ENCODE data around the gene CATSPER4. TPM values are rescaled to one million over a fixed set of nuclear protein-coding genes. Genes with fewer than 3 reads are reported as not detected.
A peak's percentile ranks its signal among the peaks of the same experiment; 100 is the strongest.

CATSPER4 gene
- total RNA-seq, 1 donor from 2014 or later, result not detected

GRCh38 chr1:26162220-26162709 is 28.1 kb upstream of the CATSPER4 start:
- Mint-ChIP-seq H3K27ac (ENCODE audit: unreplicated experiment) (peak overlapping the region; percentile 35), H3K4me3 (peak overlapping the region; percentile 85), H3K36me3 (ENCODE audit: low read depth) (no peaks in the 10 kb centered on the region), H3K9me3 (no peaks in the 10 kb centered on the region), H3K4me1 (peaks cover 46% of the 10 kb centered on the region), H3K27me3 (ENCODE audit: low read depth) (peaks cover 25% of the 10 kb centered on the region)
- TF ChIP-seq, protein P1, sequence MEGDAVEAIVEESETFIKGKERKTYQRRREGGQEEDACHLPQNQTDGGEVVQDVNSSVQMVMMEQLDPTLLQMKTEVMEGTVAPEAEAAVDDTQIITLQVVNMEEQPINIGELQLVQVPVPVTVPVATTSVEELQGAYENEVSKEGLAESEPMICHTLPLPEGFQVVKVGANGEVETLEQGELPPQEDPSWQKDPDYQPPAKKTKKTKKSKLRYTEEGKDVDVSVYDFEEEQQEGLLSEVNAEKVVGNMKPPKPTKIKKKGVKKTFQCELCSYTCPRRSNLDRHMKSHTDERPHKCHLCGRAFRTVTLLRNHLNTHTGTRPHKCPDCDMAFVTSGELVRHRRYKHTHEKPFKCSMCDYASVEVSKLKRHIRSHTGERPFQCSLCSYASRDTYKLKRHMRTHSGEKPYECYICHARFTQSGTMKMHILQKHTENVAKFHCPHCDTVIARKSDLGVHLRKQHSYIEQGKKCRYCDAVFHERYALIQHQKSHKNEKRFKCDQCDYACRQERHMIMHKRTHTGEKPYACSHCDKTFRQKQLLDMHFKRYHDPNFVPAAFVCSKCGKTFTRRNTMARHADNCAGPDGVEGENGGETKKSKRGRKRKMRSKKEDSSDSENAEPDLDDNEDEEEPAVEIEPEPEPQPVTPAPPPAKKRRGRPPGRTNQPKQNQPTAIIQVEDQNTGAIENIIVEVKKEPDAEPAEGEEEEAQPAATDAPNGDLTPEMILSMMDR (conservative IDR thresholded peaks at IDR 0.05), result no peak
- no peak for DNase-seq (ENCODE audit: low read depth, low spot score)

DNA sequence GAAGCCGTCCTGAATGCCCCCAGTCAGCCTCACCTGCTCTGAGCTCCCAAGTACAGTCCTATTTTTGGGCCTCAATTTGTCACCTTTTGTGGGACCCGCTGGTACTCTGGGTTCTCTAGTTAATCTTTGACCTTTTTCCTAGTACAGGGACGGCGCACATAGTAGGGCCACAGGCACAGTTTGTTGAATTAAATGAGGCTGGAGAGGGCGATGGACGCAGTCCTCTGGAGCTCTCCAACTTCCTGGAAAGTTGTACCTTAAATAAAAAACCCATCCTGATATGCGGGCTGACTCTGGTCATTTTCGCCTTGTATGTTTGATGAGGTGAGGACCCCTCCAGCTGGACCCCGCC is 26.7 kb upstream of the CATSPER4 start:
- Mint-ChIP-seq H3K4me1 (peaks cover 45% of the 10 kb centered on the region), H3K27ac (ENCODE audit: unreplicated experiment) (no peak overlapping the region), H3K27me3 (ENCODE audit: low read depth) (peaks cover 15% of the 10 kb centered on the region), H3K4me3 (peak overlapping the region; percentile 51), H3K36me3 (ENCODE audit: low read depth) (no peaks in the 10 kb centered on the region), H3K9me3 (no peaks in the 10 kb centered on the region)
- no peak for DNase-seq (ENCODE audit: low read depth, low spot score)
- TF ChIP-seq, protein P1 (conservative IDR thresholded peaks at IDR 0.05), result no peak

DNA sequence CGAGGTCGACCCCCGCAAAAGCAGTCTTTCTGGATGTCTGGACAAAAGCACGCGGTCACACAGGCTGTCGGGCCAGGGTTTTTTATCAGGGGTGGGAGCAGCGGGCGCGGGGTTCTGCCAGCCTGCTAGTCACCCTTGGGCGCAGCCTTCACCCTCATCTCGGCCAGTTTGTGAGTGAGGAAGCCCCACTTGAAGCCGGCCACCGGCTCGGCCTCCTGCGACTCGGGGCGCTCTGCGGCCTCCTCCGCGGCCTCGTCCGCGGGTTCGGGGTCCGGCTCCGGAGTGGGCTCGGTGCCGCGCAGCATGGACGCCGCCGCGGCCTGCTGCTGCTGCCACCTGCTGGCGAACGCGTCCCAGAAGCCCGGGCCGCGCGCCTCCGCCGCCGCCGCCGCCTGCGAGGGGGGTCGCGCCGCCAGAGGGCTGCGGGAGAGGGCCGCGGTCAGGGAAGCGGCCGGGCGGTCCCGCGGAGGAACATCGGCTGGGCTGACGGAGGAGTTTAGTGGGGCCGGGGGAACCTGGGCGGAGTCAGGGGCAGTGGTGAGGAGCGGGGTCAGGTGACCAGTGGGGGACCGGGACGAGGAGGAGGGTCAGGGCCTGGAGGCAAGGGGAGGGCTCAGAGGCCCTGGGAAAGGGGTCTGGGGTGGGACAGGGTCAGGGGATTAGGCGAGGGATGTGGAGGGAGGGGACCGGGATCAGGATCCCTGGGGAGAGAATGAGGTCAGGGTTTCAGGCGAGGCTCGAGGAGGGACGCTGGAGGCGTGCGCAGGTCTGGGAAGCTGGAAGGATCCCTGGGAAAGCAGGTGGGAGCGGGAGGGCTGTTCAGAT is 26.2 kb upstream of the CATSPER4 start:
- Mint-ChIP-seq H3K27ac (ENCODE audit: unreplicated experiment) (peak overlapping the region; percentile 62), H3K9me3 (no peaks in the 10 kb centered on the region), H3K36me3 (ENCODE audit: low read depth) (no peaks in the 10 kb centered on the region), H3K27me3 (ENCODE audit: low read depth) (peaks cover 14% of the 10 kb centered on the region), H3K4me3 (peak overlapping the region; percentile 71), H3K4me1 (peaks cover 45% of the 10 kb centered on the region)
- peak; percentile 71 for DNase-seq (ENCODE audit: low read depth, low spot score)
- TF ChIP-seq, protein P1 (conservative IDR thresholded peaks at IDR 0.05), result peak; percentile 76

DNA sequence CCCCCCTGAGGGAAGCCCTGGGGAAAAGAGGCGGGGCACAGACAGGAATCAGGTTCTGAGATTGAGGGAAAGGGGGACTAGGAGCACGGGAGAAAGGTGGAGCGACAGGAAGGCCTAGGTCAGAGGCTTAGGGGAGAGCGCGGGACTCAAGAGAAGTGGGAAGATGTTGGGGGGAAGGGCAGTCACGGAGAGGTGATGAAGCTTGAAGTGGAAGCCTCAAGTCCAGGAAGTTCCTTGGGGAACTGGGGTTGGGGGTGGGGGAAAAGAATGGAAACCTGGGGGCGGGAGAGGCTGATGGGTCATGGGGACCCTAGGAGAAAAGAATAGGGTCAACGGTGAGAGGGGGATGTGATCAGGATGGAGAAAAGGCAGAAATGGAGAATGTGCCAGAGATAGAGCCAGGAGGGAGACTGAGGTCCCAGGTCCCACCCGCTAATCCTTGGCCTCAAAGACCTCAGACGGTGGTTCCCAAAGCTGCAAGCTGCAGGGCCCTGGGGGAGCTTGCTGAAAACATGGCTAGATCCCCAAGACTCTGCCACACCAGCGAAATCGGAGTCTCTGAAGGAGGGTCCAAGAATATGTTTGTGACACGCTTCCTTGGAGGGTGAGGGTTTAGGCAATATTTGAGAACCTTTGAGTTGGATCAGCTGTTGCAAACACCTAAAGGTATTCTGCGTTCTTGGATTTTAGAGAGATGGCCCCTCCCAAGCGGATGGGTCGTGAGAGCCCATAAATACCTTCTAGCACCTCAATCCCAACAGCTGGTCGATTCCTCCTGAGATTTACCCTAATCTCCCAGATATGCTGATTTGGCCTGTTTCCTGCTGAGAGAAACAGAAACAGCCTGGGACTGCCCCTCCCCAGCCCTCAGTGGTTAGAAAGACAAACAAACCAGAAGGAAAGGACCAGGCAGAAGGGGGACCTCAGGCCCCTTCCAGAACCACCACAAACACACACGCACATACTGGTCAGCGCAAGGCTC is 25.2 kb upstream of the CATSPER4 start:
- Mint-ChIP-seq H3K27me3 (ENCODE audit: low read depth) (peaks cover 9% of the 10 kb centered on the region), H3K4me1 (peaks cover 40% of the 10 kb centered on the region), H3K27ac (ENCODE audit: unreplicated experiment) (peak overlapping the region; percentile 62), H3K9me3 (no peaks in the 10 kb centered on the region), H3K36me3 (ENCODE audit: low read depth) (no peaks in the 10 kb centered on the region), H3K4me3 (peak overlapping the region; percentile 71)
- TF ChIP-seq, protein P1 (conservative IDR thresholded peaks at IDR 0.05), result no peak
- no peak for DNase-seq (ENCODE audit: low read depth, low spot score)

GRCh38 chr1:26166719-26167281 is 23.6 kb upstream of the CATSPER4 start:
- Mint-ChIP-seq H3K4me3 (peak overlapping the region; percentile 2), H3K27ac (ENCODE audit: unreplicated experiment) (no peak overlapping the region), H3K36me3 (ENCODE audit: low read depth) (no peaks in the 10 kb centered on the region), H3K9me3 (no peaks in the 10 kb centered on the region), H3K27me3 (ENCODE audit: low read depth) (peaks cover 6% of the 10 kb centered on the region), H3K4me1 (peaks cover 44% of the 10 kb centered on the region)
- TF ChIP-seq, protein P1 (conservative IDR thresholded peaks at IDR 0.05), result no peak
- DNase-seq (ENCODE audit: low read depth, low spot score), result no peak
